Measurements from ENCODE around the gene PF4V1.

GRCh38 chr4:73839071-73839470, 14.0 kb upstream of the PF4V1 start:
- TF ChIP-seq SUZ12 (IDR thresholded peaks at IDR 0.05; ENCODE audit: extremely low read depth, insufficient read depth, insufficient read length), result no peak
- TF ChIP-seq ZNF274 (IDR thresholded peaks at IDR 0.05; ENCODE audit: low read depth, low read length), result no peak

Measured in NT2/D1 (cell line).